Karpas-422 (cell line): ENCODE results near the gene DPCD. TPM values are rescaled to one million over a fixed set of nuclear protein-coding genes. Genes with fewer than 3 reads are reported as not detected.

ENCODE experiments used
- DNase-seq: peaks from one replicate; pipeline ENCODE4 v3.0.0-alpha.2; 2015
- H2AFZ ChIP-seq: fragments of 200-600 bp; sonication (generic); 2 replicates; pipeline ENCODE4 v1.6.1; 2014; ENCODE audit warnings: antibody characterized with exemption, low read length, mixed read lengths
- H3K27ac ChIP-seq: fragments of 200-600 bp; sonication (generic); 2 replicates; pipeline ENCODE4 v1.5.1; 2014; ENCODE audit warnings: mild to moderate bottlenecking, low read length, moderate library complexity
- H3K27me3 ChIP-seq: fragments of 200-600 bp; sonication (generic); 2 replicates; pipeline ENCODE4 v1.6.1; 2014; ENCODE audit warnings: low read length, mixed read lengths
- H3K36me3 ChIP-seq: fragments of 200-600 bp; sonication (generic); 2 replicates; pipeline ENCODE4 v1.6.1; 2014; ENCODE audit warnings: low read length, mixed read lengths; ENCODE audit not compliant: insufficient read depth
- H3K4me1 ChIP-seq: fragments of 200-600 bp; sonication (generic); 2 replicates; pipeline ENCODE4 v1.6.1; 2014; ENCODE audit warnings: mild to moderate bottlenecking, low read length, mixed read lengths
- H3K4me2 ChIP-seq: fragments of 200-600 bp; sonication (generic); 2 replicates; pipeline ENCODE4 v1.6.1; 2014; ENCODE audit warnings: low read length, low read depth, mild to moderate bottlenecking; ENCODE audit not compliant: poor library complexity, severe bottlenecking
- H3K4me3 ChIP-seq: fragments of 200-600 bp; sonication (generic); 2 replicates; pipeline ENCODE4 v1.5.1; 2014; ENCODE audit warnings: mild to moderate bottlenecking, antibody characterized with exemption, low read length, mixed read lengths
- H3K79me2 ChIP-seq: fragments of 200-600 bp; sonication (generic); 2 replicates; pipeline ENCODE4 v1.6.1; 2014; ENCODE audit warnings: mild to moderate bottlenecking, low read length, mixed read lengths
- H3K9ac ChIP-seq: fragments of 200-600 bp; sonication (generic); 2 replicates; pipeline ENCODE4 v1.6.0; 2014; ENCODE audit warnings: low read length
- H3K9me2 ChIP-seq: fragments of 200-600 bp; sonication (generic), shearing (Covaris generic); replicated peaks from 2 replicates; pipeline ENCODE4 v1.6.0; 2014; ENCODE audit warnings: mild to moderate bottlenecking, low read length, moderate library complexity; ENCODE audit not compliant: insufficient read depth
- H3K9me3 ChIP-seq: fragments of 300-700, 200-600 bp; sonication (generic); 2 replicates; pipeline ENCODE4 v1.6.1; 2014; ENCODE audit warnings: low read length, mixed read lengths
- H4K20me1 ChIP-seq: fragments of 200-600 bp; sonication (generic); 2 replicates; pipeline ENCODE4 v1.6.1; 2014; ENCODE audit warnings: mild to moderate bottlenecking, antibody characterized with exemption, low read length, low read depth; ENCODE audit not compliant: insufficient read depth
- small RNA-seq: library from RNA; depleted of rRNA; stranded (forward); fragments of <200 nt; gene quantifications from one replicate; pipeline ENCODE3, GENCODE V24; 2014
- total RNA-seq: library from RNA; depleted of rRNA; stranded (reverse); fragments of >200 nt; shearing (Covaris generic); gene quantifications from 2 replicates; pipeline ENCODE4 v1.2.3, GENCODE V29; 2014; ENCODE audit warnings: low replicate concordance; rRNA removed

Gene DPCD
- total RNA-seq, 1 experiment from 2014 or later: 15.7 TPM

- Histone ChIP-seq H3K27ac (no peak overlapping the region), H3K9me3 (no peaks in the 10 kb centered on the region), H3K9me2 (no peaks in the 10 kb centered on the region), H4K20me1 (no peaks in the 10 kb centered on the region), H3K4me1 (no peaks in the 10 kb centered on the region), H2AFZ (no peak overlapping the region), H3K27me3 (no peaks in the 10 kb centered on the region), H3K4me2 (no peak overlapping the region), H3K4me3 (no peak overlapping the region), H3K79me2 (0 out of 2 replicates have a peak, but pooled peaks cover 6% of the 10 kb centered on the region), H3K36me3 (no peaks in the 10 kb centered on the region), H3K9ac (no peak overlapping the region)
- DNase-seq: no peak
Measured at GRCh38 chr10:101656890-101657289, 68.8 kb downstream of the DPCD start.

- H3K9me2 ChIP-seq: no peaks in the 10 kb centered on the region
- no peaks in the 10 kb centered on the region for H3K9me3 ChIP-seq
- DNase-seq: no peak
- no peak overlapping the region for H3K4me2 ChIP-seq
- H3K4me3 ChIP-seq: no peak overlapping the region
- no peak overlapping the region for H3K27ac ChIP-seq
- H2AFZ ChIP-seq: no peak overlapping the region
- no peaks in the 10 kb centered on the region for H3K27me3 ChIP-seq
- no peak overlapping the region for H3K9ac ChIP-seq
- H3K4me1 ChIP-seq: no peaks in the 10 kb centered on the region
- no peaks in the 10 kb centered on the region for H3K36me3 ChIP-seq
- no peaks in the 10 kb centered on the region for H4K20me1 ChIP-seq
- no peaks in the 10 kb centered on the region for H3K79me2 ChIP-seq
Measured at GRCh38 chr10:101658975-101659374, 70.9 kb downstream of the DPCD start.

Small RNAs within 50 kb of the gene (small RNA-seq; reads per million reads assigned to genes)
- not detected for gene MIR3158-1
- gene RNU6-1165P: not detected

Other genes with a start within 250 kb of the DPCD start
- 1.8 and 3.6 TPM in 2 replicates for gene BTRC, start 234.2 kb upstream of the DPCD start, total RNA-seq
- 8.5 and 18.8 TPM in 2 replicates for gene POLL, start 64 bp upstream of the DPCD start, total RNA-seq
- 31.0 and 42.9 TPM in 2 replicates for gene FBXW4, start 106.8 kb downstream of the DPCD start, total RNA-seq
- gene FGF8, start 187.8 kb downstream of the DPCD start, total RNA-seq: 1.1 TPM in 1 of 2 replicates, not detected in the other
- gene NPM3, start 195.1 kb downstream of the DPCD start, total RNA-seq: 46.1 and 113 TPM in 2 replicates
- 43.5 and 65.0 TPM in 2 replicates for gene OGA, start 230.1 kb downstream of the DPCD start, total RNA-seq